Activated naive CD4-positive, alpha-beta T cell treated with anti-CD3 and anti-CD28 coated beads, Interleukin-2, amount 50 U/mL, for 24 hours (primary cell): ENCODE data around the gene CD79A.
A peak's percentile ranks its signal among the peaks of the same experiment; 100 is the strongest.

Experiments used
- H3K27ac Mint-ChIP-seq: one replicate; pipeline ENCODE4 v1.8.0; 2021; ENCODE audit warnings: mild to moderate bottlenecking, mixed read lengths
- H3K27me3 Mint-ChIP-seq: one replicate; pipeline ENCODE4 v1.8.0; 2021; ENCODE audit warnings: mixed read lengths
- H3K36me3 Mint-ChIP-seq: one replicate; pipeline ENCODE4 v1.8.0; 2021; ENCODE audit warnings: mixed read lengths
- H3K4me1 Mint-ChIP-seq: one replicate; pipeline ENCODE4 v1.8.0; 2021; ENCODE audit warnings: mixed read lengths
- H3K4me3 Mint-ChIP-seq: one replicate; pipeline ENCODE4 v1.8.0; 2021; ENCODE audit warnings: mild to moderate bottlenecking, mixed read lengths
- H3K9me3 Mint-ChIP-seq: one replicate; pipeline ENCODE4 v1.8.0; 2021; ENCODE audit warnings: mixed read lengths

The CD79A gene

GRCh38 chr19:41859618-41860418 is 17.3 kb upstream of the CD79A start, which contains the start of gene RPS19:
RPS19 (plus strand) TSS chr19:41860255; CDS start chr19:41860775, 520 bp downstream.
- Mint-ChIP-seq H3K9me3 (no peaks in the 10 kb centered on the region), H3K36me3 (peaks cover 29% of the 10 kb centered on the region), H3K27ac (peak within 1 kb of the TSS; percentile 98), H3K4me1 (peaks cover 40% of the 10 kb centered on the region), H3K27me3 (no peaks in the 10 kb centered on the region), H3K4me3 (peak within 1 kb of the TSS; percentile 92)

GRCh38 chr19:41860419-41861115 is 16.5 kb upstream of the CD79A start:
- H3K4me3 Mint-ChIP-seq, result peak overlapping the region; percentile 92
- no peaks in the 10 kb centered on the region for H3K9me3 Mint-ChIP-seq
- no peaks in the 10 kb centered on the region for H3K27me3 Mint-ChIP-seq
- peak overlapping the region; percentile 95 for H3K27ac Mint-ChIP-seq
- H3K36me3 Mint-ChIP-seq, result peaks cover 29% of the 10 kb centered on the region
- peaks cover 40% of the 10 kb centered on the region for H3K4me1 Mint-ChIP-seq

GRCh38 chr19:41861116-41861768 is 15.8 kb upstream of the CD79A start:
- Mint-ChIP-seq H3K27me3 (no peaks in the 10 kb centered on the region), H3K4me1 (peaks cover 43% of the 10 kb centered on the region), H3K4me3 (peak overlapping the region; percentile 92), H3K27ac (peak overlapping the region; percentile 95), H3K36me3 (peaks cover 30% of the 10 kb centered on the region), H3K9me3 (no peaks in the 10 kb centered on the region)

GRCh38 chr19:41861846-41862245 is 15.2 kb upstream of the CD79A start:
- Mint-ChIP-seq H3K27me3 (no peaks in the 10 kb centered on the region), H3K9me3 (no peaks in the 10 kb centered on the region), H3K4me3 (peak overlapping the region; percentile 92), H3K4me1 (peaks cover 47% of the 10 kb centered on the region), H3K27ac (peak overlapping the region; percentile 95), H3K36me3 (peaks cover 30% of the 10 kb centered on the region)

- peaks cover 48% of the 10 kb centered on the region for H3K4me1 Mint-ChIP-seq
- H3K9me3 Mint-ChIP-seq, result no peaks in the 10 kb centered on the region
- peak overlapping the region; percentile 92 for H3K4me3 Mint-ChIP-seq
- no peaks in the 10 kb centered on the region for H3K27me3 Mint-ChIP-seq
- peaks cover 30% of the 10 kb centered on the region for H3K36me3 Mint-ChIP-seq
- peak overlapping the region; percentile 95 for H3K27ac Mint-ChIP-seq
Measured at GRCh38 chr19:41862445-41862986, 14.6 kb upstream of the CD79A start.

- Mint-ChIP-seq H3K4me3 (peak overlapping the region; percentile 92), H3K4me1 (peaks cover 57% of the 10 kb centered on the region), H3K36me3 (peaks cover 36% of the 10 kb centered on the region), H3K27me3 (no peaks in the 10 kb centered on the region), H3K27ac (peak overlapping the region; percentile 95), H3K9me3 (no peaks in the 10 kb centered on the region)
Measured at GRCh38 chr19:41863209-41863931, 13.7 kb upstream of the CD79A start.

- peaks cover 64% of the 10 kb centered on the region for H3K4me1 Mint-ChIP-seq
- peaks cover 38% of the 10 kb centered on the region for H3K36me3 Mint-ChIP-seq
- H3K27ac Mint-ChIP-seq, result peak overlapping the region; percentile 95
- H3K27me3 Mint-ChIP-seq, result no peaks in the 10 kb centered on the region
- H3K9me3 Mint-ChIP-seq, result no peaks in the 10 kb centered on the region
- H3K4me3 Mint-ChIP-seq, result peak overlapping the region; percentile 79
Measured at GRCh38 chr19:41864374-41864773, 12.7 kb upstream of the CD79A start.

GRCh38 chr19:41866284-41866683 is 10.8 kb upstream of the CD79A start:
- Mint-ChIP-seq H3K4me3 (peak overlapping the region; percentile 76), H3K36me3 (peaks cover 35% of the 10 kb centered on the region), H3K9me3 (no peaks in the 10 kb centered on the region), H3K27me3 (no peaks in the 10 kb centered on the region), H3K27ac (peak overlapping the region; percentile 87), H3K4me1 (peaks cover 75% of the 10 kb centered on the region)

- H3K9me3 Mint-ChIP-seq, result no peaks in the 10 kb centered on the region
- peaks cover 23% of the 10 kb centered on the region for H3K36me3 Mint-ChIP-seq
- H3K27ac Mint-ChIP-seq, result peak overlapping the region; percentile 87
- H3K4me3 Mint-ChIP-seq, result peak overlapping the region; percentile 68
- H3K4me1 Mint-ChIP-seq, result peaks cover 73% of the 10 kb centered on the region
- H3K27me3 Mint-ChIP-seq, result no peaks in the 10 kb centered on the region
Measured at GRCh38 chr19:41868120-41868988, 8.7 kb upstream of the CD79A start.

- peaks cover 69% of the 10 kb centered on the region for H3K4me1 Mint-ChIP-seq
- H3K27me3 Mint-ChIP-seq, result no peaks in the 10 kb centered on the region
- H3K9me3 Mint-ChIP-seq, result no peaks in the 10 kb centered on the region
- H3K27ac Mint-ChIP-seq, result peak overlapping the region; percentile 76
- peaks cover 19% of the 10 kb centered on the region for H3K36me3 Mint-ChIP-seq
- H3K4me3 Mint-ChIP-seq, result peak overlapping the region; percentile 64
Measured at GRCh38 chr19:41868989-41869300, 8.1 kb upstream of the CD79A start.

- no peaks in the 10 kb centered on the region for H3K9me3 Mint-ChIP-seq
- peaks cover 67% of the 10 kb centered on the region for H3K4me1 Mint-ChIP-seq
- peak overlapping the region; percentile 69 for H3K27ac Mint-ChIP-seq
- peaks cover 16% of the 10 kb centered on the region for H3K36me3 Mint-ChIP-seq
- peak overlapping the region; percentile 30 for H3K4me3 Mint-ChIP-seq
- no peaks in the 10 kb centered on the region for H3K27me3 Mint-ChIP-seq
Measured at GRCh38 chr19:41869374-41869955, 7.6 kb upstream of the CD79A start.

GRCh38 chr19:41870401-41870873 is 6.6 kb upstream of the CD79A start:
- Mint-ChIP-seq H3K4me3 (peak overlapping the region; percentile 72), H3K9me3 (no peaks in the 10 kb centered on the region), H3K36me3 (peaks cover 16% of the 10 kb centered on the region), H3K4me1 (peaks cover 69% of the 10 kb centered on the region), H3K27me3 (no peaks in the 10 kb centered on the region), H3K27ac (peak overlapping the region; percentile 69)

- Mint-ChIP-seq H3K36me3 (peaks cover 15% of the 10 kb centered on the region), H3K27ac (peak overlapping the region; percentile 90), H3K4me1 (peaks cover 73% of the 10 kb centered on the region), H3K4me3 (peak overlapping the region; percentile 79), H3K9me3 (no peaks in the 10 kb centered on the region), H3K27me3 (no peaks in the 10 kb centered on the region)
Measured at GRCh38 chr19:41871573-41872383, 5.3 kb upstream of the CD79A start.
